Activated CD4-positive, alpha-beta T cell treated with anti-CD3 and anti-CD28 coated beads for 24 hours (primary cell): Measurements from ENCODE around the gene ZFAND3.

Experiments used
- DNase-seq, 2 donors: peaks; one replicate each; pipeline ENCODE4 v3.0.0-alpha.2; 2020; ENCODE audit warnings: low read depth in 2 of 2

The ZFAND3 gene

GRCh38 chr6:38169221-38169976, 349.9 kb downstream of the ZFAND3 start:
- no peak for DNase-seq

DNA sequence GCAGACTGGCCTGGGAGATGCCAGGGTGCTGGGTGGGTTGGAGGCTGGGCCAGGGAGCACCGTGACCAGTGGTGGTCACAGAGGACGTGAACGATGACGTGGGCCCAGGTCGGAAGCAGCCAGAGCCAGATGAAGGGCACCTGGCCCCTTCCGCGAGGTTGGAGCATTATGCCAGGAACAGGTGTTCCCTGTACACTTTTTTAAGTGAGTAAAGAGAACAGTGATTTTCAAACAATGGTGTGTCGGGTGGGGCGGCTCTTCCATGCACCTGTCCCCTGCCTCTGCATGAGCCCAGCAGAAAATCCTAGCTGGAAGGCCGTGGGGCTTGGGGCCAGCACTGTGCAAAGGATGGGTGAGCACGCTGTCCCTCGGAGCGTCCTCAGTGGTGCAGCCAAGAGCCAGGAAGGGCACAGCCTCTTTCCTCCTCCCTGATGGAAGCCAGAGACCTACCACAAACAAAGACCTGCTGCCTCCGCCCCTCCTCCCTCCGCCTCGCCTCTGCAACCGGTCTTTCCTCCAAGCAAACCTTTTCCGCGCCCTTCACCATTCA, 350.5 kb downstream of the ZFAND3 start:
- DNase-seq: no peak

DNA sequence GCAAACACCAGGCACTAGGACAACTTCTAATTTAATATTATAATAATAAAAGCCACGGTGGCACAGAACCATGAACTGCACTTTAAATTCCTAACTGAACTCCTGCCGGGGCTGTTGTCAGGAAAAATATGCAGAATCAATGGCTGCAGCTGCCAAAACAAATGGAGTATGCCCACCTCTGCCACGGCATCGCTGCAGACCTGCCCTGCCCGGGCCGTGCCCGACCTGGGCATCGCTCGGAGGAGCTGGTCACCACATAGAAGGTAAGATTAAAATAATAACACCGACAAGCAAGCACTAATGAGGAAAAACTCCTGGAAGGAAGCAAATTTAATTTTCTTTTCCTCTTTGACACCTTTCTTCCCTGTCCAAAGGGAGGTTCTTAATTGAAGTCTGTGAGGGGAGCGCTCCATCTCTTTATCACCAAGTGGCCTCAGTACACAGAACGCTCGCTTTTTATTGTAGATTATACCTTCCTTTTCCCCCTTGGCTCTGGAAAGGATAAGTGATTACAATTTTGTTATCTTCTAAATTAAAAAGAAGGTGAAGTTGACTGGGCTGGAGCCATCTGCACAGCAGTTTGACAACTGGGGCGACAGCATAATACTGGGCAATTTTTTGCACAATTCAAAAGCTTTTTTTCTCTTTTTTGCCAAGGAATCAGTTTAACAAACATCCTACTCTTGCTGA, 351.3 kb downstream of the ZFAND3 start:
- no peak for DNase-seq

DNA sequence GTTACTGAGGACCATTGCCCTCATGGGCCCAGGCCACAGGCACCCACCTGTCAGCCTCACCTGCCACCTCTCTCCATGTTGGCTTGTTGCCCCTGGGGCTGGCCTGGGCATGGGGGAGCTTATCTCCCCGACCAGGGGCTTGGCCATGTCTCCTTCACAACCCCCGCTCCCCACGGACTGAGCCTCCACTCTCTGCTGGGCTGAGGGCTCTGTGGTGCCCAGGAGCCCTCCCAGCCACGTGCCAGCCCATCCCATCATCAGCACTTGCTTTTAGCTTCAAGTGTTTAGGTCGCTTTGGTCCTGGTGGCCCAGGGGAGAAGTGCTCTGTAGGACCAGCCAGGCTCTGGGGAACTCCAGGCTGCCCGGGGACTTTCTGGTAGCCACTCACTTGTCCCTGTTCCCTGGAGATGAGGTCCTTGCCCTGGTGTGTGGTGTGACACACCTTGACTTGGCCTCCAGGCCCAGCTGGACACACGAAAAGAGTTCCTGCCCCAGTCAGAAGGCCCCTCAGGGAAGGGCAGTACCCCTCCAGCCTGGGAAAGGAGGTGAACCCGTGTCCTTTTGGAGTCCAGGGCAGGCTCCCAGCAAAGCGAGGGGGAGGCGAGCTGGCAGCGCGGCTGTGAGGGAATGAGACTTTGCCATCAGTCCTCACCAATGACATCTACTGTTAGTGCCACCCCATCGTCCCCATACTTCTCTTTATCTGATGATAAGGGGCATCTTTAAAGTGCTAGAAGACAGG, 352.6 kb downstream of the ZFAND3 start:
- DNase-seq: no peak

GRCh38 chr6:38172739-38173410, 353.3 kb downstream of the ZFAND3 start:
- DNase-seq: no peak

DNA sequence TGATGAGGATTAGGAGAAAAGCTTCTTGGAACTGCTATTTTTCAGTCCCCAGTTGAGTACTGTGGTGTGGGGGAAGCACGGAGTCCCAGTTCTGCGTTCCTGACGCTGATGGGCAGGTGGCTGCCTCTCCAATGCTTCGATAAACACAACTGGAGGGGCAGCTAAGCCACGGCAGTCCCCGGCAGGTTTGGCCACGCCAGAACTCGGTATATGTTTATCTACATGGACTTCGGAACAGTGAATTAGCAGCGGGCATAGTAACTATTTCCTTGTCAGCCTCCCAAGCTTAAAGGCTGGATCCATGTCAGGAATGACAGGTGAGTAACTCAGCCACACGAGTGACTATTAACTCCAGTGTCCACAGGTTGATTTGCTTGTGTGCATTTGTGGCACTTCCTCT, 354.4 kb downstream of the ZFAND3 start:
- no peak for DNase-seq

- DNase-seq: no peak
Observed at GRCh38 chr6:38174315-38174714, 354.8 kb downstream of the ZFAND3 start.

DNA sequence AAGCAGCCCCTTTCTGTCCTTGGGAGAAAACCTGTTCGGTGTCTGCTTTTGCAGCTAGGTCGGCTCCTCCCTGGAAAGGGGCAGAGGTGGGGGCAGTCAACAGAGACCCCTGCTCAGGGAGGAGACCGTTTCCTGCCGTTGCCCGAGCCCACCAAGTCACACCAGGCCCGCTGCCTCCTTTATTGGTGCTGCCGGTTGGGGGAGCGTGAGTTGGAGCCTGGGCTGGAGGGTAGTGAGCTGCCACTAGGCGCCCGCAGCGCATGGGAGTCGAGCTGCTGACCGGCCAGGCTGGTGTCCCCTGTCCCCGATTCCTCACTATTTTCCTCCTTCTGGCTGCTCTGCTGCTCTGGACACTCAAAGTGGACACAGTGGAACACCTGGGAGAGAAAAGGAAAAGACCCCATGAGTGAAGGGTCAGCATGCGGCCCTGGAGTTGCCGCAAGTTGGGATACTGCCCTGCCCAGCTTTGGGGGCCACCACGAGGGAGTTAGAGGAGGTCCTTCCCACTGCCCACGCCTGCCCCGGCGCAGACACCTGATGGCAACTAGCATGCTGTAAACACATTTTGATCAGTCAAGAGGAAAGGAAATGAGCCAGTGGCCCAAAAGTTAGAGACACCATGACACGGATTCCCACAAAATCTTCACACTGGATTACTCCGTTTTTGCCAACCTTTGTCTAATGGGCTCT, 355.4 kb downstream of the ZFAND3 start:
- no peak for DNase-seq

- no peak for DNase-seq
Observed at GRCh38 chr6:38175786-38176185, 356.3 kb downstream of the ZFAND3 start.

DNA sequence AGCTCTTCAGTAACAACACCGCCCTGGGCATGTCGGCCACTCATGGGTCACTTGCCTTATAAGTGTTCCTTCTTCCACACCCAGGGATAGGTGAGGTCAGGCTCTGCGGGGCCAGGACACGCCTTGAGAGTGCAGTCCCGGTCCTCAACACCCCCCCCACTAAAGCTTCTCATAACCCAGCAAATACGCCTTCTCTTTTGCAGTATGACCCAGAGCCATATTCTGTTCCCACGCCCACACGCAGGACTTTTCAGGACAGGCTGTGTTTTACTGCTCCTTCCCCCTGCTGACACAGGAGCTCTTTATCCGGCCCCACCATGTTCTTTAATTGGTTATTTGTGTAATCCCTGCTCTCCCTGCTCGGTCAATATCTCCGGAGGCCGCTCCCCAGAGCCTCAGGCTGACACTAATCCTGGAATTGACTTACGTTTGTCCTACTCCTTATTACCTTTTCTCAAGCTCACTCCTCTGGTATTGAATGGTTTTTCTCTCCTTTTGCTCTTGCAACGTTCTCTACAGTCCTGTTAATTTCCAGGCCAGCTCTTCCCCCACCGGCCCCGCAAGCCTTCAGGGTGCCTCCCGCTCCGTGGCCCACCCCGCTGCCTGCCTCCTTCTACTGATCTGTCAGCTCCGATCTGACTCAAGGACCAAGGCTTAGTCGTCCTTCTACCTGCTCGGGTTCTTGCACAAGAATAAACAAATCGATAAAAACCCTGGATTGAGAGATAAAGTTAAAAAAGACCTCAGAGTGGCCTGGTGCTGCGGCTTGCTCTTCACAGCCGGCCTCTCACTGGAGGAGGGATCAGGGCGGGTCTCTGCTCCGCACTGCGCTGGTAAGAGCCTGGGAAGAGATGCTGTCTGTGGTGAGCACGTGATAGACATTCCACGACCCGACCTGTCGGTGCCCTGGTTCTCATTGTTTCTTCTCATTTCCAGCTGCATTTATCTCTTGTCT, 357.5 kb downstream of the ZFAND3 start:
- DNase-seq: no peak

DNA sequence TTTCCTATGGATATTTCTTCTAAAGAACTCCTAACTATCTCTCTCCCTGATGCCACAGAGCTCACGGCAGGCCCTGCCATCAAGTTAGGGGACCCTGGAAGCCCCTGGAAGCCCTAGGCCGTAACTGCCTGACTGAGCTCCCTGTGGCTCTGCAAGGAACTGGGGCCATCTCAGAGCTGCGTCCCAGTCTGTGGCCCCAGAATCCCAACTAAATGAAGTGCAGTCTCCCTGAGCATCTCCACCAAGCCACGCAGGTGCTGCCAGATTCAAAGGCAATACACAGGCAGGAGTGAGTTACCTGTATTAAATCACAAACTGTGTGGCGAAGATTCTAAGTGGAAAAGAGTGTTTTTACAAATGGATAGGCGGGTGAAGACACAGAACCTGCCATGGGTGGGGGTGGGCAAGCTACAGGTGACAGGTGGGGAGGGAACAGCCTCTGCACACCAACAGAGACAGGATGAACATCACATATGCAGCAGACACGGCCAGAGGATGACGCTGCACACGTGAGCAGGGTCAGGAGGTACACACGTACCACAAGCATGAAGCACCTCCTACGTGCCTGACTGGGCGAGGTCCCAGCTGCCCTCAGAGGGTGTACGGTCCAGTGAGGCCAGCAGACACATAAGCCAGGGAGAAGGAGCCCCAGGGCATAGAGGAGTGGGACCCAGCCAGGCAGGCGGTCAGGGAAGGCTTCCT, 358.5 kb downstream of the ZFAND3 start:
- DNase-seq: no peak

DNA sequence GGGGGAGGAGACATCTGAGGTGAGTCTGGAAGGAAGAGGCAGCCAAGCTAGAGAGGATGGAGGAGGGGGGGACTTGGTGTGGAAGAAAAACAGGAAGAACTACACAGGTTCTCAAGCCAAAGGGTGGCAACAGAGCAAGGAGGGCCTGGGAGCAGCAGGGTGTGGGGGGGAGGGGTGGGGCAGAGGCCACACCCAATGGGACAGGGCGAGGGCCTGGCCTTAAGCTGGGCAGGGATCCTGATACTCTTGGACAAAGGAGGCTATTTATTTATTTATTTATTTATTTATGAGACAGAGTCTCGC, 359.0 kb downstream of the ZFAND3 start:
- DNase-seq: no peak

GRCh38 chr6:38179300-38179699, 359.8 kb downstream of the ZFAND3 start:
- DNase-seq: no peak

- no peak for DNase-seq
Observed at GRCh38 chr6:38179794-38180430, 360.4 kb downstream of the ZFAND3 start.

DNA sequence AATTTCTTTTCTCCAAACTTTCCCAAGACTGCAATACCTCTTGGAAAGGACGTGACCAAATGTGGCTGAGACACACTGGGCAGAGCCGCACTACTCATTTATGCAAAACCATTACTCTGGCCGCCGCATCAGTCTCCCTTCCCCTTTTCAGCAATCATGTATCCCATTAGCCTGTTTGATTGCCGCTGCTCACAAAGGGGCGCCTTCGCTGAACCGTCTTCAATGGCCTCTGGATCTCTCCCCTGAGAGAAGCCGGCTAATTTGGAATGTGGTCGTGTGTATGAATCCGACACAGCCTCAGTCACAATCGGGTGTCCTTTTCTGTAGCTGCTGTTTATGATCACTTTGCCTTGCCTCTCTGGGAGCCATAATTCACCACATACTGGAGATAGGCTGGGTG, 361.1 kb downstream of the ZFAND3 start:
- no peak for DNase-seq

DNA sequence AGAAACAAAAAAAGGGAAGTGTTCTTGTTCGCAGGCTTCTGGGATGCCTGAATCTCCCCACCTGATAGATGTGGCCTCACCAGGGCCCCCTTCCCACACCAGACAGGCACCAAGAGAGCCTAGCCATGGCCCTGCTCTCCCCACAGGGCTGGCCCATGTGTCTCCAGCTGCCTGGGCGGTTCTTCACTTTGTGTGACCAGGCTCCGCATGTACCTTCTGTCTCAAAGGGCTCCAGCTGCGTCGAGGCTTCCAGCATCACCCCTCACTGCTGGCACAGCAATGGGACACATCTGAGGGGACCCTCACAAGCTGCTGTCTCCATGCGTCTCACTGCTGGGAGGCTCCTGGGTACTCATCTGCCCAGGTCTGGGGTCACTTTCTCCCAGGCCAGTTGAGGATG, 362.9 kb downstream of the ZFAND3 start:
- DNase-seq: no peak

GRCh38 chr6:38183856-38184584, 364.5 kb downstream of the ZFAND3 start:
- no peak for DNase-seq

DNA sequence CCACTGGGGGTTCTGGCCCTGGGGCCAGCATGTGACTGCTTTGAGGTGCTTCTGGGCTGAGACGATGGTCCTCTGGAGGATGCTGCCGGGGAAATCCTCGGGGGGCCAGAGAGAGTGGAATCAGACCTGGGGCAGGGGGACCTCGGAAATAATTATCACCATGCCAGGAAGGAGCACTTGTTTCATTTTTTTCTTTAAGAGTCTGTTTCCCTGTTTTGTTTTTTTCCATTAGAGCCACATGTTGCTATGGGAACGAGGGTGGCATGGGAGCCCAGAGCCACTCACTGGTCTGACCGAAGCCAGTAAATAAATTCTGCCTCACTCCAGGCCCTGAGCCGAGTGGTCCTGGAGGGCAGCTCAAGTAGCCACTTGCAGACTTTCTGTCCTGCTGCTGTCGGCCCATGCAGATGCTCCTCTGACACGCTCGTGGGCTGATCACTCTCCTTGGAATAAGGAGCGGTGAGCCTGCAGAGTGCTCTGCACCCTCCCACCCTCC, 365.1 kb downstream of the ZFAND3 start:
- DNase-seq: no peak
